ENCODE data around the gene NTN5.
"Not testable (repeated sequence)": the region's sequence is repeated elsewhere in the genome, so short reads cannot be mapped to it uniquely, and the experiment has no call there.

Gene NTN5, protein sequence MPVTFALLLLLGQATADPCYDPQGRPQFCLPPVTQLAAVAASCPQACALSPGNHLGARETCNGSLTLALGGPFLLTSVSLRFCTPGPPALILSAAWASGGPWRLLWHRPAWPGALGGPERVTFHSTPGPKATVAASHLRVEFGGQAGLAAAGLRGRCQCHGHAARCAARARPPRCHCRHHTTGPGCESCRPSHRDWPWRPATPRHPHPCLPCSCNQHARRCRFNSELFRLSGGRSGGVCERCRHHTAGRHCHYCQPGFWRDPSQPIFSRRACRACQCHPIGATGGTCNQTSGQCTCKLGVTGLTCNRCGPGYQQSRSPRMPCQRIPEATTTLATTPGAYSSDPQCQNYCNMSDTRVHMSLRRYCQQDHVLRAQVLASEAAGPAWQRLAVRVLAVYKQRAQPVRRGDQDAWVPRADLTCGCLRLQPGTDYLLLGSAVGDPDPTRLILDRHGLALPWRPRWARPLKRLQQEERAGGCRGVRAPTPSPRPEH

DNA sequence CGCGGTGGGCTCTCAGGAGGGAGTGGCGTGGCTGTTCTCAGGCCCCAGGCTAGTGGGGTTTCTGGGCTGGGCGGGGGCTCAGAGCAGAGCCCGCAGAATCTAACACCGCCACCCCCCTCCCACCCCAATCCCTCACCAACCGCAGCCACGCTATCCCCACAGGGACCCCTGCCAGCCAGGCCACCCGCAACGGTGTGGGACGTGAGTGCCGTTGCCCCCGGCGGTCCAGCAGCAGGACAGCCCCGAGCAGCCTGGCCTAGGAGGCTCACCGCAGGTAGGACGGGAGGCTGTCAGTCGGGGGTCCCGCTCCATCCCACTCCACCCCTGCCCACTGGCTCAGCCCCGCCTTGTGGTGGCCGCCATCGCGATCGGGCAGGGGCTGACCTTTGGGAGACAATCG is at the start of gene NTN5:
NTN5 (minus strand) TSS at position 24 of the 400 bp plus-strand sequence. CDS start 2,031 bp downstream, outside the sequence.
- DNase-seq = no peak

DNA sequence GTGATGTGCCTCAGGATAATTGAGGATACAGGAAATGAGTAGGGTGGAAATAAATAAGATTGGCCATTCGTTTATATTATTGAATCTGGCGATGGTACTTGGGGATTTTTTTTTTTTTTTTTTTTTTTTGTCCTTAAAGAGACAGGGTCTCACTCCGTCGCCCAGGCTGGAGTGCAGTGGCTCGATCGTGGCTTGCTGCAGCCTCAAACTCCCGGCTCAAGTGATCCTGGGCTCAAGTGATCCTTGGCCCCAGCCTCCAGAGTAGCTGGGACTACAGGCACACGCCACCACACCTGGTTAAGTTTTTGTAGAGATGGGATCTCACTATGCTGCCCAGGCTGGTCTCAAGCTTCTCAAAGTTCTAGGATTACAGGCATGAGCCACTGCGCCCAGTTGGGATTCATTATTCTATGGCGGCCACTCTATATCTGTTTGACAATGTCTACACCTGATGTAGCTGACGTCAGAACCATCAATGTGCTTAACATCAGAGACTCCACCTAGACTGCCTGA is 49.4 kb upstream of the NTN5 start:
- DNase-seq = no peak

DNA sequence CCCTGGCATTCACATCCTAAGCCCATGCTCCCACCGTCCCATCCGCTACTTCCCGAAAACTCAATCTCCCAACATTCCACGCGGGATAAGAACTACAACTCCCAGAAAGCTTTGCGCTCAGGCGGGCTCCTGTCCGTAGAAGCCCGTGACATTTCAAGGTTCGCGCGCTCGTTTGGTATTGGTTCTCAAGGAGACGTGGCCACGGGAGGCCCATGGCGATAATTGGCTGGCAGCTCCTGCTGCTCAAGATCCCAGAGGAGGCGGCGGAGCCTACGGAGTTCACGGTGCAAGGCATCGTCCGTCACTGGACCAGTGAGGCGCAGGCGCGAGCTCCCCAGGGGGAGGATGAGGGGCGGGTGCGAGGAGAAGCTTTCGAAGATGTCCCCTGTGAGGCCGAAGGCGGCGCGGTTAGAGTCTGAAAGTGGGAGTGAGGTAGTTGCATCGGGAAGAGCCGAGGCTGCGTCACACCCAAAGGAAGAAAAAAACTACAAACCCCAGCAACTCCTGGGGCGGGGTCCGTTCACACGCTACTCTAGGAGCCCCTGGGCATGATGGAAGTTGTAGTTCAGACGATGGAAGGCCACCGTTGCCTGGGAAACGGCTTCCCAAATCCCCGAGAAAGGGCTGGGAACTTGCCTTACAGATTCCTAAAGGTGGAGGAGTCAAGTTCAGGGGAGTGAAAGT is 47.9 kb upstream of the NTN5 start:
- DNase-seq = peak; percentile 99 to 100

DNA sequence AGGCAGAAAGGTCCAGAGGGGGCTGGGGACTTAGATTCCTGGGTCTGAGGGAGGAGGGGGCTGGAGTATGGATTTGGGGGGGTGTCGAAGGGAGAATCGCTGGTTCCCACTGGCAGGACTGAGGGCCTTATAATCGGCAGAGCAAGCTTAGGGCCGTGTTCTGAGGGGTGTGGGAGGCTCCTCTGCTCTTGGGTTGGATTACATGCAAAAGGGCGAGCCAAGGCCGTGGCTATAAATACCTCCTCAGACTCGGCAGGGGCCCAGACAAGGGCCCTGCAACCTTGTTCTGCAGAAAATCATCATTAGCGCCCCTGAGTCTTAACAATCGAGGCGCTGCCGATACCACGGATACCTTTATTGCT is 47.4 kb upstream of the NTN5 start:
- DNase-seq = no peak

DNA sequence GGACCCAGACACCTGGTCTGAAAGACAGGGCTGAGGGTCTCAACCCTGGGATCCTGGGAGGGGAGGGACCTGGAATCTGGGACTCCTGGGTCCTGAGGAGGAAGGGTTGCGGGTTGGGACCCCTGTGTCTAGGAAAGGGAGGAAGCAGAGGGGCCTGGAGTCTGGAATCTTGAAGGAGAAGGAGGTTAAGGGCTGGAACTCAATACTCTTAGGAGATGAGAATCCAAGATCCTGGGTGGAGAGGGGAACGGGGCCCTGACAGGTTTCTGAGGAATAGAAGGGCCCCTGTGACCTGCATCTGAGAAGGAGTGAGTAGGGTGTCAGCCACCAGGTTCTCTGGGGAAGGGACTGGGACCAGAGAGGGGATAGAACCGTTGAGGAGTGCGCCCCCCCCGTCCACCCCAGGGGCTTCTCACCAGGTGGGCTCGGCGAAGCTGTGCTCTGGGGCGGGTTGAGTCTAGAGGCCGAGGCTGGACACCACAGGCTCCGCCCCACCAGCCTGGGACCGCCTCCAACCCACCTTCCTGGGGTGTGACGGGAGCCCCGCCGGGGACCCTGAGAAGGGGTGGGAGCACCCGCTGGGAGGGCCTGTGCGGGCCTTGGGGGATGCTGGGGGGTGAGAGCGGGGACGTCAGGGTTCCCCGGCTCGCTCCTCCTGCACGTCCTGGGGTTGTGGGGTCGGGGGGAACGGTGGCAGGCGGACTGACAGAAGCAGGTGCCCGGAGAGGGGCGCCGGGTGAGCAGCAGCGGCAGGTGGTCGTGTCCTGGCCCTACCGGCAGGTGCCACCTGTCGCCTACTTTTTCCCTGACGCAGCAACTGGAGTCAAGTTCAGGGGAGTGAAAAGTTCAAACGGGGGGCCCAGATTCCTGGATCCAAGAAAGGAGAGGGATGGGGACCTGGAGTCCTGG is 46.7 kb upstream of the NTN5 start, which contains the start of gene MAMSTR:
MAMSTR (minus strand) TSS at position 463 of the 909 bp plus-strand sequence. CDS start 694 bp downstream, outside the sequence.
- no peak for DNase-seq

DNA sequence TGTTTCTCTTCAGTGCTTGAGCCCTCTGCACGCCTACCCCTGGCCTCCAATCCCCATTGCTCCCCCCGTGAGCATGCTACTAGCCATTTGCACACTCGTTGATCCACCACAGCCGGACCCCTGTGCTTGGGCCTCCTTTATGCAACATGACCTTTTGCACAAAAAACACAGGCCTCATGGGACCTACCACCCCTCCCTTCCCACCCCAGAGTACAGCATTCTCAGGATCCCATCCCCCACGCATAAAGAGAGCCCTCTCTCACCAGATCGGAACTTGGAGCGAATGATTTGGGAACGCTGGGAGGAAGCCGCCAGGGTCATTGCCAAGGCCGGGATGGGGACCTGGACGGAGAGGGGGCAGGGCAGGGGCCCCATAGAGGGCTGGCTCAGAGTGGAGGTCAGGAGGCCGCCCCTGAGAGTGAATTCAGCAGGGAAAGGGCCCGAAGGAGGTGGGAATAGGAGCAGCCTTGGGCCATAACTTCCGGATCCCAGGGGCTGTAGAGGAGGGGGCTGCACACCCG is 46.0 kb upstream of the NTN5 start:
- DNase-seq = no peak

DNA sequence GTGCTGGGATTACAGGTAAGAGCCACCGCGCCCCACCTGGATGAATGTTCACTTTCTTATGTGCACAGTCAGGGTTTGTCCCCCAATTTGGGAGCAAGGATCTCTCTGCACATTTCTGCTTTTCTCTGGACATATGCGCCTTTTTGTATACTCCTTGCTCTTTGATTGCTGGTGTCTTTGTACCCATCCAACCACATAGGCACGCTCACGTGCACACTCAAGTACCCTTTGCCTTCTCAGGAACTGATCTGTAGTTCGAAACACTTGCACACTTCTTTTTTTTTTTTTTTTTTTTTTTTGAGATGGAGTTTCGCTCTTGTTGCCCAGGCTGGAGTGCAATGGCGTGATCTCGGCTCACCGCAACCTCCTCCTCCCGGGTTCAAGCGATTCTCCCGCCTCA is 45.3 kb upstream of the NTN5 start:
- DNase-seq = not testable (repeated sequence)

DNA sequence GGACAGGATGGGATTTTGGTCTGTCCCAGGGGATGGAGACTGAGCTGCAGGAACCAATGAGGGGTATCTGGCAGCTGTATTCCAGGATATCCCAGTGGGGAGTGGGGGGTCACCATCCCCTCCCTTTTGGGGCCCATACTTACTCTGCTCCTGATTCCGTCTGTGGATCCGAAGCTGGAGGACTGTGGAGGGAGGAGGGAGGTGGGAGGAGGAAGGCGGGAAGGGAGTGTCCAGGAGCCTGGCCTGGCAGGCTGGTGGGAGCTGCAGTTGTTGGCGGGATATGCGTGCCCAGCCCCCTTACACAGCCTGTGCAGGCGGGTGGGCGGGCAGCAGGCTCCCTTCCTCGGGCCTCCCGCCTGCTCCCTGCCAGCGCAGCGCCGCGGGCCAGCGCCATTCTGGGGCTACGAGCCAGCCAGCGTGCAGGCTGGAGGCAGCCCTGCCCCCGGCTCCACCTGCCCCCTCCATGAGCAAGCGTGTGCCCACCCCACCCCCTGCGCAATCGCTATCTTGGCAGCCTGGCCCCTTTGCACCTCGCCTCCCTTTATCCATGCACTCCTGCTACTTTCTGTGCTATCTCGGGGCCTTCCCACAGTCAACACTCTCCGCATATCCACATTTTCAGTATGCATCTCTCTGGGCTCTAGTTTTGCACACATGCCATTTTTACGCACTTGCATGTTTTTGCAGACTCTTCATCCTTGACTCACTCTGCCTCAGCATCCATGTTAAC is 43.9 kb upstream of the NTN5 start:
- DNase-seq = peak; percentile 73 to 97

DNA sequence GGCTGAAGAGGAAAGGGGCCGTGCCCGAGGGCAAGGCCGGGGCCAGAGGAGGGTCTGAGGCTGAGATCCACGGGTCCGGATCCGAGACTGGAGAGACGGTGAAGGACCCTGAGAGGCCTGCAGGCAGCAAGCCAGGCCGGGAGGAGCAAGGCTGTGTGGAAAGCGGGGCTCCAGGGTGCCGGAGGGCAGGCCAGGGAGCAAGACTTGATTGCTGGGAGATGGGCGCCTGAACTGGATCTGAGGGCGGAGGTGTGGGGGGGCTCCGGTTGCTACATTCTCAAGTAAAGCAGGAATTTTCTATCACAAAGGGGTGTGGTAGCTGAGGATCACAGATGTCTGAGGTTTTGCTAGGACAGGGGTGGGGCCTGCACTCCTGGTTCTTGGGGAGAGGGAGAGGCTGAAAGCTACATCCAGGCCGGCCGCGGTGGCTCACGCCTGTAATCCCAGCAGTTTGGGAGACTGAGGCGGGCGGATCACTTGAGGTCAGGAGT is 42.9 kb upstream of the NTN5 start:
- no peak for DNase-seq

DNA sequence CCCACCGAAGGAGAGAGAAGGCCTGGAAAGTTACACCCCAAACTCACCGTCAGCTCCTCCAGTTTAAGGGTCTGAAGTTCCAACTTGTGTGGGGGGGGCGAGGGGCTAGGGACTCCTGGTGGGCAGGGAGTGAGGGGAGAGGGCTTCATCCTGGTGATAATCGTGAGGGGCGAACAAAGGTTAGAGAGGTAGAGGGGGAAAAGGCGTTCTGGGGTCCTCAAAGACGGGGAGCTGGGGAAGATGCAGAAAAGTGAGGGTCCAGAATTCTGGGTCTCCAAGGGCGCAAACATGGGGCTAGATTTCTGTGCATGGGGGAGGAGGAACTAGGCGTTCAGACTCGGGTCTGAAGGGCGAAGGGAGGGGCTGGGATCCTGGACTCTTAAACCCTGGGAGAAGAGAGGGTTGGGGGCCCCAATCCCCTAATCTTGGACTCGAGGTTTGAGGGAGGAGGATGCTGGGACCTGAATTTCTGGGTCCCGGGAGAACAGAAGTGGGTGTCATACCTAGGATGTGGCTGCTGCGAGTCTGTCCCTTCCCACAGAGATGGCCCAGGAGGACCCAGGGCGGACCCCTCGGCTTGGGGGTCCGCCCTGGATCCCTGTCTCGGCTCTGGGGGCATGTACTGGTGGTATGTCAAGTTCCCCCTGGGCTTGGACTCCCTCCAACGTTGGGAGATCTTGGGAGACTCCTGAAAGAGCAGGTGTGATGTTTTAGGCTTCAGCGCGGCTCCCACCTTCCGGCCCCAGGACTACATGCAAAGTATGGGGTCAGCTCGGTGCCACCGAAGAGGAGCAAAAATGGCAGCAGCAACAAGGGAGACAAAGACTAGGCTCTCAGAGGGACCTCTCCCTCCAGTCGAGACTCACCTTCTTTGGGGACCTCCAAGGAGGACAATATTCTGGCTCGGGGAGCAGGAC is 42.2 kb upstream of the NTN5 start:
- no peak for DNase-seq

DNA sequence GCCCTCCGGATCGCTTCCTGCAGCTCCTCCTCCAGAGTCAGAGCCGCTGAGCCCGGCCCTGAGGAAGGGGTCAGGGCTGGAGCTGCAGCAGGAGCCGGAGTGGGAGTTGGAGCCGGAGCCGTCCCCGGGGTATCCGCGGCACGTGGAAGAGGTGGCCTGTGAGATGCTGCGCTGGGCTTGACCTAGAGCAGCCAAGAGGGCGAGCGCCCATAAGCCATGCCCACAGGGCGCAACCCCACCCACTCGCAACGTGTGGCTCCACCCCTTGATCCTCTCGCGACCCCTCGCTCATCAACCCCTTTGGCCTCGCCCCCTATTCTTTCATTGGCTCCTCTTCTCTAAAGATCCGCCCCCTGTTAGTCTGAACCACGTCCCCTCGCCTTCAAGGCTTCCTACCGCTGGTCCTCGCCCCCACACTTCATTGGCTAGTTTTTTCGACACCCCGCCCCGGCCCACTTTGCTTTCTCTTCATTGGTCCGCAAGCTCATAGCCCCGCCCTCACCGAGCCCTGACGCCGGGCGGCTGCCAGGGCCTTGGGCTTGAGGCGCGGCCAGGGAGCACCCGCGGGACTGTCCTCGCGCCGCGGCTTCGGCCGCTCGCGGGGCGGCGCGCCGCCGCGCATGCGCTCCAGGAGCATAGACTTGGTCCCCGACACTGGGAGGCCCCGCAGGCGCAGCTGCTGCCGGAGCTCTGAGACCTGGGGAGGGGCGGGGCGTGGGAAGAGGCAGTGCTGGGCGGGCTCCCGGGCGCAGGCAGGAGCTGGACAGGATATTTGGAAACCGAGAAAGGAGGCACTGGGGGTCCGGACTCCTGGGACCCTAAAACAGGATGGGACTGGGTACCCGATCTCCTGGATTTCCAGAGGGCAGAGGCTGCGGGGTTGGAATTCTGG is 41.3 kb upstream of the NTN5 start:
- peak; percentile 91 to 97 for DNase-seq

DNA sequence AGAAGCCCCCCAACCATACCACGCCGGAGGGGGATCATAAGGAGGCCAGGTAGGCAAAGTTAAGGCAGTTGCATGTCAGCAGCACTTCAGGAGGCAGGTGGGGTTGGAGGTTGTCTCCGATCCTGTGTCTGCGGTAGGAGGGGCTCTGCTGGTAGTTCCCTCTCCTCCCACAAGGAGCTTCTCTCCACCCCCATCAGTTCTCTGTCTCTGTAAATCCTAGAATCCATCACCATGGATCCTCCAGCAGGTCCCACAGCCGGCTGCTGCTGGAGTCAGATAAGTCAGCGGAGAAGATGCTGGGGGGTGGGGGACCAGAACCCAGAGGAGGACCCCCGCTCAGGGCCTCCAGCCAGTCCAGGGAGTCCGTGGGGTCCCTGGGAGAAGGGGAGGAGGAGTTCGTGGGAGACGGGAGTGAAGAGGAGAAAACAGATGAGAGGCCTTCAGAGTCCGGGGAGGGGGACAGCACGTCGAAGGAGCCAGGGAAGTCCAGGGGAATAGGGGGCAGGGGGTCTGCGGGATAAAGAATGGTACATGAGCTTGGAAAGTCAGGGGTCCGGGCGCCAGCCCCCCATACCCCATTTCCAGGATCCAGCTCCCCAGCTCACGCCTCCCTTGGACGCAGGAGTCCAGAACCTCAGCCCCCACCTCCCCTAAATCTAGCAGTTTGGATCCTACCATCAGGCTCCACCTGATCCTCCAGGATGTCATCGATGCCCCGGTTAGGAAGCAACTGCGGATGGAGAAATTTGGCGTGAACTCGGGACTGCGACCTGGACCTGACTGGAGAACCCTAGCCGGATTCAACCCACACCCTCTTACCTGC is 40.4 kb upstream of the NTN5 start:
- DNase-seq = no peak

DNA sequence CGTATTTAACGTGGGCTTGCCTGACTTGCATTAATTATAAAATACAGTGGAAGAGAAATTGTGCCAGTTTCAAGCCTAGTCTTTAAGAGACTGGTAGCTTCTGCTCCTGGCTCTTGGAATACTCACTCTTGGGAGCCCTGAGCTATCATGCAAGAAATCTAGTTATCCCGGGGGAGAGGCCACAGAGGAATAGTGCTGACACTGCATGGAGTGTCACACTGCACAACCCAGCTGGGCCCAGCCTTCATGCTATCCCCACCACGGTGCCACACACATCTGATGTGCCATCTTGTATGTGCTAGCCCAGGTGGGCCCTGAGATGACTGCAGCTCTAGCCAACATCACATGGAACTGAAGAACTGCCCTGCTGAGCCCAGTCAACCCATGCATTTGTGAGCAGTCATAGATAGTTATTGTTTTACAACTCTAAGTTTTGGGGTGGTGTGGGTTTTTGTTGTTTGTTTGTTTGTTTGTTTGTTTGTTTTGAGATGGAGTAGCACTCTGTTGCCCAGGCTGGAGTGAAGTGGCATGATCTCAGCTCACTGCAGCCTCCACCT is 38.4 kb upstream of the NTN5 start:
- no peak for DNase-seq

DNA sequence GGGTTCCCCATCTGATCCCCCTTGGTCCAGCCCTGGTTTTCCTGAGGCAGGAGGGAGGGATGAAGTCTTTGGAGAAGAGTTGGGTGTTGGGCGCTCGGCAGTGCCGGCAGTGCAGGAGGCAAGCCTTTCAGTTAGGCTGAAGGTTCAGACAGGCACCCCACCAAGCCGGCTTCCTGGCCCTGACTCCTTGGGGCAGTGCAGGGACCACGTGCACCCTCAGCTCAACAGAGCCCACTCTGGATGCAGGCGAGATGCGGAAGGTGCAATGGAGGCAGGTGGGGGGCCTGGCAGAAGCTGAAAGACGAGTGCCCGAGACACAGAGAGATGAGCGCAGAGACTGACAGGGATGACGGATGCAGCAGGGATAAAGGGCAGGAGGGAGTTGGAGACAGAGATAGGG is 35.7 kb upstream of the NTN5 start:
- no peak for DNase-seq

DNA sequence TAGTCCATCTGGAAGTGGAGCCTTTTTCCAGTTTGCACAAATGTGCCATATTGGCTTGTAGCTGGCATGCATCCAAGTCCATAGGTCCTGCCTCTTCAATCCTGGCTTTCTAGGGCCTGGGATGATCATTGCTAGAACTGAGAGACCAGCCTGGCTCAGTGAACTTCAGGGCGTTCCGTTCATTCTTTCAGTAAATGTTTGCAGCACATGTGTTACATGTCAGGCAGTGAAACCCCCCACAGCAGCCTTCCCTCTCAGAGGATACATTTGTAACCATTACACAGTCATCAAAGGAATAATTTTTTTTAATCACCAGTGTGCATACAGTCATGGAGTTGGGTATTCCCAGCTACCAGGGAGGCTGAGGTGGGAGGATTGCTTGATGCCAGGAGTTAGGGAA is 32.6 kb upstream of the NTN5 start:
- DNase-seq = peak in 1 of 2 experiments; percentile 56

DNA sequence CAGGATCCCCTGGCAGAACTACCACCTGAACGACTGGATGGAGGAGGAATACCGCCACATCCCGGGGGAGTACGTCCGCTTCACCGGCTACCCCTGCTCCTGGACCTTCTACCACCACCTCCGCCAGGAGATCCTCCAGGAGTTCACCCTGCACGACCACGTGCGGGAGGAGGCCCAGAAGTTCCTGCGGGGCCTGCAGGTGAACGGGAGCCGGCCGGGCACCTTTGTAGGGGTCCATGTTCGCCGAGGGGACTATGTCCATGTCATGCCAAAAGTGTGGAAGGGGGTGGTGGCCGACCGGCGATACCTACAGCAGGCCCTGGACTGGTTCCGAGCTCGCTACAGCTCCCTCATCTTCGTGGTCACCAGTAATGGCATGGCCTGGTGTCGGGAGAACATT is 30.5 kb upstream of the NTN5 start:
- no peak for DNase-seq

DNA sequence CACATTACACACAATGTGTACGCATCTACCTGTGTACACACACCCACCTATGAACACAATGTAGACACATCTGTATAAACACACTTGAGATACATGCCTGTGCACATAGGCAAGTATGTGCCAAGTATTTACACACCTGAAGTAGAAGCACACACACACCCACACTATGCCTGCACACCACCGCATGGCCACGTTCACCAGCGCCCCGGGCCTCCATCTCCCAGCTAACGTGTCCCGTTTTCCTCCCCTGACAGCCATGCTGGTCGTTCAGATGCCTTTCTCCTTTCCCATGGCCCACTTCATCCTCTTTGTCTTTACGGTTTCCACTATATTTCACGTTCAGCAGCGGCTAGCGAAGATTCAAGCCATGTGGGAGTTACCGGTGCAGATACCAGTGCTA is 29.9 kb upstream of the NTN5 start:
- no peak for DNase-seq

DNA sequence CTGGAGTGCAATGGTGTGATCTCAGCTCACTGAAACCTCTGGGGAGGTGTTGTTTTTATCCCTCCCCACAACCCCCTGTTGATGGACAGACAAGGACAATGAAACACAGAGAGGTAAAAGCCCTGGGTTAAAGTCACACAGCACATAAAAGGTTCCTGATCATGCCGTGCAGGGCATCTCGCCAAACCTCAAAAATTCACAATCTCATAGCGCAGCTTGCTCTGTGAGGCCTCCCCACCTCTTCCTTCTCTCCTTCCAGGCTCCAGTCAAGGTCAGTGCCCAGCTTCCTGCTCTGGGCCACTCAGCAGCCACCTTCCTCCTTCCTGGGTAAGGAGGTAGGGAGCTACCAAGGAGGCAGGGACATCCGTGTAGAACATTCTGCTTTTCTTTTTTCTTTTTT is 25.2 kb upstream of the NTN5 start:
- DNase-seq = no peak
